NB4 (cell line): ENCODE data around the gene SCAMP1.

ENCODE experiments used
- MYC ChIP-seq: IDR thresholded peaks from 2 replicates; pipeline ENCODE4 v1.6.1; 2011; ENCODE audit warnings: low read depth, low read length
- POLR2A ChIP-seq: IDR thresholded peaks from 2 replicates; pipeline ENCODE4 v1.6.1; 2011; ENCODE audit warnings: mild to moderate bottlenecking; ENCODE audit not compliant: insufficient read length; ENCODE audit errors: extremely low read depth
- TF ChIP-seq, protein P1 (sequence below): IDR thresholded peaks from one replicate; pipeline ENCODE4 v1.5.1; 2012; ENCODE audit warnings: low read depth, low read length
- TF ChIP-seq, protein P2 (sequence below): IDR thresholded peaks from 2 replicates; pipeline ENCODE4 v1.6.1; 2011; ENCODE audit warnings: low read depth, low read length

- TF ChIP-seq, protein P1, sequence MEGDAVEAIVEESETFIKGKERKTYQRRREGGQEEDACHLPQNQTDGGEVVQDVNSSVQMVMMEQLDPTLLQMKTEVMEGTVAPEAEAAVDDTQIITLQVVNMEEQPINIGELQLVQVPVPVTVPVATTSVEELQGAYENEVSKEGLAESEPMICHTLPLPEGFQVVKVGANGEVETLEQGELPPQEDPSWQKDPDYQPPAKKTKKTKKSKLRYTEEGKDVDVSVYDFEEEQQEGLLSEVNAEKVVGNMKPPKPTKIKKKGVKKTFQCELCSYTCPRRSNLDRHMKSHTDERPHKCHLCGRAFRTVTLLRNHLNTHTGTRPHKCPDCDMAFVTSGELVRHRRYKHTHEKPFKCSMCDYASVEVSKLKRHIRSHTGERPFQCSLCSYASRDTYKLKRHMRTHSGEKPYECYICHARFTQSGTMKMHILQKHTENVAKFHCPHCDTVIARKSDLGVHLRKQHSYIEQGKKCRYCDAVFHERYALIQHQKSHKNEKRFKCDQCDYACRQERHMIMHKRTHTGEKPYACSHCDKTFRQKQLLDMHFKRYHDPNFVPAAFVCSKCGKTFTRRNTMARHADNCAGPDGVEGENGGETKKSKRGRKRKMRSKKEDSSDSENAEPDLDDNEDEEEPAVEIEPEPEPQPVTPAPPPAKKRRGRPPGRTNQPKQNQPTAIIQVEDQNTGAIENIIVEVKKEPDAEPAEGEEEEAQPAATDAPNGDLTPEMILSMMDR = no peak
- TF ChIP-seq, protein P2, sequence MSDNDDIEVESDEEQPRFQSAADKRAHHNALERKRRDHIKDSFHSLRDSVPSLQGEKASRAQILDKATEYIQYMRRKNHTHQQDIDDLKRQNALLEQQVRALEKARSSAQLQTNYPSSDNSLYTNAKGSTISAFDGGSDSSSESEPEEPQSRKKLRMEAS = no peak
- TF ChIP-seq POLR2A (no peak), MYC (no peak)
Observed at GRCh38 chr5:78424665-78425064, 64.2 kb downstream of the SCAMP1 start.
